Measurements from ENCODE around the gene FBXW7.

The FBXW7 gene

GRCh38 chr4:152421576-152421975 lies 114.3 kb downstream of the FBXW7 start:
- no peak for DNase-seq

GRCh38 chr4:152419809-152420208 lies 116.1 kb downstream of the FBXW7 start:
- DNase-seq: no peak

- no peak for DNase-seq
Observed at GRCh38 chr4:152417673-152418072, 118.2 kb downstream of the FBXW7 start.

- no peak for DNase-seq
Observed at GRCh38 chr4:152415980-152416379, 119.9 kb downstream of the FBXW7 start.

GRCh38 chr4:152408514-152409327 lies 127.2 kb downstream of the FBXW7 start:
- DNase-seq: no peak

- DNase-seq: no peak
Observed at GRCh38 chr4:152401424-152401823, 134.5 kb downstream of the FBXW7 start.

- DNase-seq: no peak
Observed at GRCh38 chr4:152399246-152399645, 136.6 kb downstream of the FBXW7 start.

- DNase-seq: no peak
Observed at GRCh38 chr4:152398060-152398459, 137.8 kb downstream of the FBXW7 start.

- DNase-seq: no peak
Observed at GRCh38 chr4:152394791-152395190, 141.1 kb downstream of the FBXW7 start.

- no peak for DNase-seq
Observed at GRCh38 chr4:152392079-152392478, 143.8 kb downstream of the FBXW7 start.

- DNase-seq: no peak
Observed at GRCh38 chr4:152390216-152390615, 145.7 kb downstream of the FBXW7 start.

- no peak for DNase-seq
Observed at GRCh38 chr4:152389359-152389758, 146.5 kb downstream of the FBXW7 start.

- no peak for DNase-seq
Observed at GRCh38 chr4:152385551-152385950, 150.3 kb downstream of the FBXW7 start.

GRCh38 chr4:152382057-152382785 lies 153.7 kb downstream of the FBXW7 start:
- DNase-seq: no peak

- no peak for DNase-seq
Observed at GRCh38 chr4:152380919-152381318, 155.0 kb downstream of the FBXW7 start.

- no peak for DNase-seq
Observed at GRCh38 chr4:152380185-152380584, 155.7 kb downstream of the FBXW7 start.

GRCh38 chr4:152374606-152375285 lies 161.1 kb downstream of the FBXW7 start:
- DNase-seq: no peak

- DNase-seq: no peak
Observed at GRCh38 chr4:152374153-152374552, 161.7 kb downstream of the FBXW7 start.

- no peak for DNase-seq
Observed at GRCh38 chr4:152372444-152372843, 163.4 kb downstream of the FBXW7 start.

GRCh38 chr4:152369902-152370295 lies 166.0 kb downstream of the FBXW7 start:
- no peak for DNase-seq

GRCh38 chr4:152369203-152369901 lies 166.5 kb downstream of the FBXW7 start:
- no peak for DNase-seq

GRCh38 chr4:152368001-152368400 lies 167.9 kb downstream of the FBXW7 start:
- no peak for DNase-seq

GRCh38 chr4:152364883-152365282 lies 171.0 kb downstream of the FBXW7 start:
- DNase-seq: no peak

Measured in activated CD4-positive, alpha-beta T cell treated with anti-CD3 and anti-CD28 coated beads for 1 hour (primary cell).